GM12878 (cell line): ENCODE data around the gene FTO.

Experiments used
- POLR2AphosphoS5 ChIP-seq: IDR thresholded peaks from 2 replicates; pipeline ENCODE4 v1.6.1; 2011; ENCODE audit warnings: mild to moderate bottlenecking, low read length, inconsistent platforms
- RAD21 ChIP-seq: IDR thresholded peaks from 2 replicates; pipeline ENCODE4 v1.6.1; 2011; ENCODE audit warnings: mild to moderate bottlenecking, low read depth, low read length, moderate library complexity; ENCODE audit not compliant: insufficient read depth
- TCF7 ChIP-seq: IDR thresholded peaks from 2 replicates; pipeline ENCODE4 v1.6.1; 2014; ENCODE audit warnings: antibody characterized with exemption, borderline replicate concordance

GRCh38 chr16:53980675-53981074, 276.7 kb downstream of the FTO start:
- no peak for TF ChIP-seq TCF7
- TF ChIP-seq POLR2AphosphoS5: no peak
- no peak for TF ChIP-seq RAD21
